GM12891 (cell line): ENCODE results near the gene TRPM5.

Source experiments
- DNase-seq: peaks from one replicate; pipeline ENCODE4 v3.0.0; 2011; ENCODE audit warnings: low spot score; ENCODE audit not compliant: insufficient read length
- FAIRE-seq: peaks from 2 replicates; lab custom pipeline; 2011; peaks lifted over from hg19 to GRCh38; lab: Jason Lieb, UNC
- PAX5 ChIP-seq: IDR thresholded peaks from 2 replicates; pipeline ENCODE4 v1.6.1; 2011; ENCODE audit warnings: low read length, moderate library complexity, mild to moderate bottlenecking; ENCODE audit not compliant: insufficient read depth, severe bottlenecking
- POLR2A ChIP-seq: IDR thresholded peaks from 2 replicates; pipeline ENCODE4 v1.6.1; 2011; ENCODE audit warnings: low read depth, low read length, control low read depth
- POLR2AphosphoS5 ChIP-seq: IDR thresholded peaks from 2 replicates; pipeline ENCODE4 v1.6.1; 2011; ENCODE audit warnings: low read depth, low read length, control low read depth
- POU2F2 ChIP-seq: IDR thresholded peaks from 2 replicates; pipeline ENCODE4 v1.6.1; 2011; ENCODE audit warnings: low read depth, mild to moderate bottlenecking, control low read depth, low read length, moderate library complexity
- SPI1 ChIP-seq: IDR thresholded peaks from 2 replicates; pipeline ENCODE4 v1.6.1; 2011; ENCODE audit warnings: low read depth, low read length, control low read depth
- TAF1 ChIP-seq: IDR thresholded peaks from 2 replicates; pipeline ENCODE4 v1.6.1; 2011; ENCODE audit warnings: low read depth, low read length, control low read depth

Gene TRPM5

DNA sequence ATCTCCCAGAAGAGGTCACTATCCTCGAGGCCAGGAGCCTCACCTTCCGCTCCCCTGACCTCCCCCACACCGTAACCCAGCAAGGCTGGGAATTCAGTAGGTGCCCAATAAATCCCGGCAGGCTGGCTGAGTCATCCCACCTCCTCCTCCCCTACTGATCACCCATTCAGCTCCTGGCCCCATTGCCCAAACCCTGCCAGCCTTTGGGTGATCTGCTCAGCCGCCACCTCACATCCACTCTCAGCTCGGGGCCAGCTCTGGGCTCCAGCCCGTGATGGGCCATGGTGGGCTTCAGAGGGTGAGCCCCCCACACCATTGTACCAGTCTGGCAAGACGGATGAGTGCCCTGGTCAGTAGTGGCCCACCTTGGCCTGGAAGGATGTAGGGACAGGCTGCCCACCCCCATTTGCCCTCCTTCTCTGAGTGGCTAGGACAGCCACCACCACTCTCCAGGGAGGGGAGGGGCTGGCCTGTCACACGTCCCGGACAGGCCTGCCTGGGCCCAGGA is 8.2 kb downstream of the TRPM5 start:
- no peak for FAIRE-seq
- no peak for TF ChIP-seq POU2F2
- no peak for TF ChIP-seq PAX5
- TF ChIP-seq SPI1, result no peak
- no peak for TF ChIP-seq POLR2A

GRCh38 chr11:2435288-2436012 is 8.9 kb downstream of the TRPM5 start:
- DNase-seq (no peak), FAIRE-seq (no peak)
- no peak for TF ChIP-seq POLR2AphosphoS5
- TF ChIP-seq PAX5, result no peak
- no peak for TF ChIP-seq SPI1
- no peak for TF ChIP-seq TAF1
- TF ChIP-seq POU2F2, result no peak
- no peak for TF ChIP-seq POLR2A

More for the DNA sequence above, 8.2 kb downstream of the TRPM5 start:
- no peak for DNase-seq

DNA sequence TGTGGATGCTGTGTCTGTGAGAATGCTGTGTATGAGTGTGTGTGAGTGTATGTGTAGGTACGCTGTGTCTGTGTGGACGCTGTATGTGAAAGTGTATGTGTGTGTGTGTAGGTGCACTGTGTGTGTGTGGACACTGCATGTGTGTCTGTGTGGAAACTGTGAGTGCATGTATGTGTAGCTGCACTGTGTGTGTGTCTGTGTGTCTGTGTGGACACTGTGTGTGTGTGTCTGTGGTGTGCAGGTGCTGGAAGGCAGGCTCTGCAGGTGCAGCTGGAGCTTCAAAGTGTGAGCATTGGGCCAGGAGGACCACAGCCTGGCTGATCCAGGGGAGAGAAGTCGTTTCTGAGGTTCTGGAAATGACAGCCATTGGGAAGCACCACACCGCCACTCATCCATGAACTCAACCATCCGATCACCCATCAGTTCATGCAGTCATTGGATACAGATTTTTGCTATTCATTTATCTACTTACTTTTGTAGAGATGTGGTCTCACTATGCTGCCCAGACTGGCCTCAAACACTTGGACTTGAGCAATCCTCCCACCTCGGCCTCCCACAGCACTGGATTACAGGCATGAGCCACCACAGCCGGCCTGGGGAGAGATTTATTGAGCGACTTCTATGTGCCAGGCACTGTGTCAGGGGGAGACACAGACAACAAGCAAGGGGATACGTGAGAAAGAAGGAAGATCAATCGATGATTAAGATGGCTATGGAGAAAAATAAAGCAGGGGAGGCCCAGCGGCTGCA is 9.6 kb downstream of the TRPM5 start:
- DNase-seq, result no peak
- TF ChIP-seq SPI1, result no peak
- no peak for TF ChIP-seq POLR2A
- no peak for TF ChIP-seq PAX5
- TF ChIP-seq POU2F2, result no peak
- TF ChIP-seq POLR2AphosphoS5, result no peak
- TF ChIP-seq TAF1, result no peak
- FAIRE-seq, result no peak

DNA sequence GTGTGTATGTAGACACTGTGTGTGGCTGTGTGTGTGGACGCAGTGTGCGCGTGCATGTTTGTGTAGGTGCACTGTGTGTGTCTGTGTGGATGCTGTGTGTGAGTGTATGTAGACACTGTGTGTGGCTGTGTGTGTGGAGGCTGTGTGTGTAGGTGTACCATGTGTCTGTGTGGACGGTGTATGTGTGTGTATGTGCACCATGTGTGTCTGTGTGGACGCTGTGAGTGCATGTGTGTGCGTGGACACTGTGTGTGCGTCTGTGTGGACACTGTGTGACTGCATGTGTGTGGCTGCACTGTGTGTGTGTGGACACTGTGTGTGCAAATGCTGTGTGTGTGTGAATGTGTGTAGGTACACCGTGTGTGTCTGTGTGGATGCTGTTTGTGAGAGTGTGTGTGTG is 10.3 kb downstream of the TRPM5 start:
- FAIRE-seq (peak; percentile 70), DNase-seq (no peak)
- TF ChIP-seq POLR2A, result no peak
- no peak for TF ChIP-seq TAF1
- no peak for TF ChIP-seq POLR2AphosphoS5
- TF ChIP-seq PAX5, result no peak
- TF ChIP-seq SPI1, result no peak

- no peak for DNase-seq
- FAIRE-seq, result no peak
- TF ChIP-seq PAX5, result no peak
- TF ChIP-seq SPI1, result no peak
- TF ChIP-seq POU2F2, result no peak
- TF ChIP-seq POLR2A, result no peak
- no peak for TF ChIP-seq POLR2AphosphoS5
- no peak for TF ChIP-seq TAF1
Observed at GRCh38 chr11:2433106-2433925, 11.0 kb downstream of the TRPM5 start.

- no peak for FAIRE-seq
- no peak for TF ChIP-seq POU2F2
- DNase-seq, result no peak
Observed at GRCh38 chr11:2432628-2433071, 11.7 kb downstream of the TRPM5 start.

- FAIRE-seq (no peak), DNase-seq (no peak)
- TF ChIP-seq POU2F2 (no peak), PAX5 (no peak), POLR2AphosphoS5 (no peak), TAF1 (no peak), POLR2A (no peak), SPI1 (no peak)
Observed at GRCh38 chr11:2432171-2432621, 12.1 kb downstream of the TRPM5 start.

- TF ChIP-seq SPI1, result no peak
- TF ChIP-seq POLR2AphosphoS5, result no peak
- TF ChIP-seq POLR2A, result no peak
- no peak for TF ChIP-seq POU2F2
- TF ChIP-seq TAF1, result no peak
- TF ChIP-seq PAX5, result no peak
- FAIRE-seq, result no peak
- DNase-seq, result no peak
Observed at GRCh38 chr11:2431395-2431794, 12.9 kb downstream of the TRPM5 start.

GRCh38 chr11:2428322-2428795 is 16.0 kb downstream of the TRPM5 start:
- TF ChIP-seq POU2F2, result no peak
- no peak for TF ChIP-seq POLR2A
- TF ChIP-seq SPI1, result no peak
- no peak for TF ChIP-seq TAF1
- TF ChIP-seq POLR2AphosphoS5, result no peak
- TF ChIP-seq PAX5, result no peak
- FAIRE-seq (peak; percentile 45), DNase-seq (peak; percentile 80)
